Loucy (cell line): ENCODE results near the gene DMPK.

Experiments
- H2AFZ ChIP-seq: fragments of 200-600 bp; sonication (generic); 2 replicates; pipeline ENCODE4 v1.6.0; 2016; ENCODE audit warnings: antibody characterized with exemption, mild to moderate bottlenecking, low read length, moderate library complexity
- H3F3A ChIP-seq: fragments of 200-600 bp; 2 replicates; pipeline ENCODE4 v1.6.0; 2016; ENCODE audit warnings: antibody characterized with exemption, low read depth, mild to moderate bottlenecking
- H3K27me3 ChIP-seq: fragments of 200-600 bp; sonication (generic); 2 replicates; pipeline ENCODE4 v1.6.1; 2014; ENCODE audit warnings: low read length, mild to moderate bottlenecking; ENCODE audit not compliant: insufficient read depth, poor library complexity, severe bottlenecking
- H3K36me3 ChIP-seq: fragments of 200-600 bp; sonication (generic); 2 replicates; pipeline ENCODE4 v1.6.1; 2016; ENCODE audit warnings: low read length; ENCODE audit not compliant: insufficient read depth
- H3K4me1 ChIP-seq: fragments of 200-600 bp; sonication (generic); 2 replicates; pipeline ENCODE4 v1.5.1; 2014; ENCODE audit warnings: low read length, mild to moderate bottlenecking; ENCODE audit not compliant: insufficient read depth, poor library complexity, severe bottlenecking
- H3K4me2 ChIP-seq: fragments of 200-600 bp; sonication (generic); 2 replicates; pipeline ENCODE4 v1.6.0; 2014; ENCODE audit warnings: antibody characterized with exemption, low read length, low read depth, mild to moderate bottlenecking; ENCODE audit not compliant: poor library complexity, severe bottlenecking
- H3K4me3 ChIP-seq: fragments of 200-600 bp; sonication (generic); 2 replicates; pipeline ENCODE4 v1.5.1; 2014; ENCODE audit warnings: low read length, mild to moderate bottlenecking, mixed read lengths; ENCODE audit not compliant: poor library complexity, severe bottlenecking
- H3K79me2 ChIP-seq: fragments of 200-600 bp; sonication (generic); 2 replicates; pipeline ENCODE4 v1.6.1; 2014; ENCODE audit warnings: low read length; ENCODE audit not compliant: insufficient read depth
- H3K9ac ChIP-seq: fragments of 200-600 bp; sonication (generic); 2 replicates; pipeline ENCODE4 v1.6.0; 2014; ENCODE audit warnings: mild to moderate bottlenecking, low read depth, low read length, moderate library complexity; ENCODE audit not compliant: poor library complexity, severe bottlenecking
- H3K9me2 ChIP-seq: fragments of 200-600 bp; sonication (generic); replicated peaks from 2 replicates; pipeline ENCODE4 v1.6.1; 2016; ENCODE audit warnings: low read depth, low read length, mixed read lengths
- H3K9me3 ChIP-seq: fragments of 200-600 bp; sonication (generic); 2 replicates; pipeline ENCODE4 v1.6.1; 2014; ENCODE audit warnings: mild to moderate bottlenecking, antibody characterized with exemption, low read length, low read depth; ENCODE audit not compliant: insufficient read depth
- H4K20me1 ChIP-seq: fragments of 200-600 bp; sonication (generic); 2 replicates; pipeline ENCODE4 v1.6.0; 2014; ENCODE audit warnings: antibody characterized with exemption, low read length, mild to moderate bottlenecking; ENCODE audit not compliant: insufficient read depth, poor library complexity, severe bottlenecking
- EZH2phosphoT487 ChIP-seq: fragments of 200-600 bp; IDR thresholded peaks from 2 replicates; pipeline ENCODE4 v1.6.1; 2018; ENCODE audit warnings: antibody characterized with exemption, mild to moderate bottlenecking, moderate library complexity, borderline replicate concordance
- TF ChIP-seq, protein P1 (sequence below): fragments of 200-600 bp; sonication (generic); conservative IDR thresholded peaks from 2 replicates; pipeline ENCODE4 v1.5.1; 2014; ENCODE audit warnings: mild to moderate bottlenecking, antibody characterized with exemption, low read length

DMPK gene

DNA sequence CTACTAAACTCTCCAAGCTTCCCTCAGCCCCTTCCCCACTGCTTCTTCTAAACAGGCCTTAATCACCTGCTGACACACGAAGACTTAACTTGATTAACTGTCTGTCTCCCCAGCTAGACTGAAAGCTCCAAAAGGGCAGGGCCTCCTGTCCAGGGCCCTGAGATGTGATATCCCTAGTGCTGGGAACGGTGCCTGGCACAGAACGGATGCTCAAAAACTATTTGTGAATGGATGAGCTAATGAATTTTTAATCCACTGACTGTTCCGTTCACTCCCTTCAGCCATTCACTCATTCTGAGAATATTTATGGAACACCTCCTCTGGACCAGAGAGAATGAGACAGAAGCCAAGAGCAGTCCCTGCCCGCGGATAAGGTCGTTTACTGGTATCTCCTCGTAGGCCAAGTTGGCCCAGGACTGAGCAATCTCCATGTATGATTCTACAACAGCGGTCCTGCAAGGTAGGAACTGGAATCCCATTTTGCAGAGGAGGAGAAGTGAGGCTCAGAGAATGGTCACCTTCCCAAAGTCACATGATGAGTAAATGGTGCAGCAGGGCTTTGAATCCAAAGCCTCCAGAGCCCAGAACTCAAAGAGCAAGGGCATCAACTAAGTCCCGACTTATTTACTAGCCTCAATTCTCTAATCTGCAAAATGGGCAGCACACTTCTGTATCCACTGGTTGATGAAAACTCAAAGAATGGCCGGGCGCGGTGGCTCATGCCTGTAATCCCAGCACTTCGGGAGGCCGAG, 6.9 kb upstream of the DMPK start:
- H3K27me3 ChIP-seq = no peaks in the 10 kb centered on the region
- H3K9me3 ChIP-seq = no peaks in the 10 kb centered on the region
- H3K4me1 ChIP-seq = peaks cover 22% of the 10 kb centered on the region
- no peak overlapping the region for H3K9ac ChIP-seq
- H3K4me3 ChIP-seq = no peak overlapping the region
- no peaks in the 10 kb centered on the region for H3K9me2 ChIP-seq
- 0 out of 2 replicates have a peak, but pooled peaks cover 4% of the 10 kb centered on the region for H3K79me2 ChIP-seq
- no peak overlapping the region for H3K4me2 ChIP-seq
- no peak overlapping the region for H2AFZ ChIP-seq
- peaks cover 5% of the 10 kb centered on the region; the same call in 1 of the 2 replicates for H3K36me3 ChIP-seq
- peaks cover 4% of the 10 kb centered on the region; the same call in 1 of the 2 replicates for H3F3A ChIP-seq
- H4K20me1 ChIP-seq = peaks cover 40% of the 10 kb centered on the region
- TF ChIP-seq EZH2phosphoT487 = no peak
- TF ChIP-seq, protein P1, sequence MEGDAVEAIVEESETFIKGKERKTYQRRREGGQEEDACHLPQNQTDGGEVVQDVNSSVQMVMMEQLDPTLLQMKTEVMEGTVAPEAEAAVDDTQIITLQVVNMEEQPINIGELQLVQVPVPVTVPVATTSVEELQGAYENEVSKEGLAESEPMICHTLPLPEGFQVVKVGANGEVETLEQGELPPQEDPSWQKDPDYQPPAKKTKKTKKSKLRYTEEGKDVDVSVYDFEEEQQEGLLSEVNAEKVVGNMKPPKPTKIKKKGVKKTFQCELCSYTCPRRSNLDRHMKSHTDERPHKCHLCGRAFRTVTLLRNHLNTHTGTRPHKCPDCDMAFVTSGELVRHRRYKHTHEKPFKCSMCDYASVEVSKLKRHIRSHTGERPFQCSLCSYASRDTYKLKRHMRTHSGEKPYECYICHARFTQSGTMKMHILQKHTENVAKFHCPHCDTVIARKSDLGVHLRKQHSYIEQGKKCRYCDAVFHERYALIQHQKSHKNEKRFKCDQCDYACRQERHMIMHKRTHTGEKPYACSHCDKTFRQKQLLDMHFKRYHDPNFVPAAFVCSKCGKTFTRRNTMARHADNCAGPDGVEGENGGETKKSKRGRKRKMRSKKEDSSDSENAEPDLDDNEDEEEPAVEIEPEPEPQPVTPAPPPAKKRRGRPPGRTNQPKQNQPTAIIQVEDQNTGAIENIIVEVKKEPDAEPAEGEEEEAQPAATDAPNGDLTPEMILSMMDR = no peak

DNA sequence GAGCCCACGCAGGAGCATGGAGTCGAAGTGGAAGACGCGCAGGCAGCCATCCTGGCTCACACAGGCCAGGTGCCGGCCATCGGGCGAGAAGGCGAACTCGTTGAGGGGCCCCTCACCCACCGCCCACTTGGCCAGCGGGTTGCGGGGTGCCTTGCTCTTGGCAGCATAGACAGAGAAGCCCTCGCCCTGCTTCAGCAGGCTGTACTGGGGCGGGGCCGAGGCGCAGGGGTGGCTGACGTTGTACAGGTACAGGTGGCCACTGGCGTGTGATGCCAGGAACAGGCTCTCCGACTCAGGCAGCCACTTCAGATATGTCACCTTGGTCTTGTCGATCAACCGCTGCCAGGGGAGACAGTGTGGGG, 4.2 kb upstream of the DMPK start:
- Histone ChIP-seq H2AFZ (no peak overlapping the region), H3K27me3 (no peaks in the 10 kb centered on the region), H3K36me3 (peaks cover 5% of the 10 kb centered on the region; the same call in 1 of the 2 replicates), H3K9me2 (no peaks in the 10 kb centered on the region), H3K4me3 (no peak overlapping the region), H3K79me2 (no peaks in the 10 kb centered on the region), H3K4me2 (no peak overlapping the region), H3F3A (peaks cover 4% of the 10 kb centered on the region; the same call in 1 of the 2 replicates), H3K4me1 (peaks cover 10% of the 10 kb centered on the region), H4K20me1 (peaks cover 40% of the 10 kb centered on the region), H3K9ac (no peak overlapping the region), H3K9me3 (no peaks in the 10 kb centered on the region)
- TF ChIP-seq EZH2phosphoT487 = no peak
- TF ChIP-seq, protein P1 = no peak

DNA sequence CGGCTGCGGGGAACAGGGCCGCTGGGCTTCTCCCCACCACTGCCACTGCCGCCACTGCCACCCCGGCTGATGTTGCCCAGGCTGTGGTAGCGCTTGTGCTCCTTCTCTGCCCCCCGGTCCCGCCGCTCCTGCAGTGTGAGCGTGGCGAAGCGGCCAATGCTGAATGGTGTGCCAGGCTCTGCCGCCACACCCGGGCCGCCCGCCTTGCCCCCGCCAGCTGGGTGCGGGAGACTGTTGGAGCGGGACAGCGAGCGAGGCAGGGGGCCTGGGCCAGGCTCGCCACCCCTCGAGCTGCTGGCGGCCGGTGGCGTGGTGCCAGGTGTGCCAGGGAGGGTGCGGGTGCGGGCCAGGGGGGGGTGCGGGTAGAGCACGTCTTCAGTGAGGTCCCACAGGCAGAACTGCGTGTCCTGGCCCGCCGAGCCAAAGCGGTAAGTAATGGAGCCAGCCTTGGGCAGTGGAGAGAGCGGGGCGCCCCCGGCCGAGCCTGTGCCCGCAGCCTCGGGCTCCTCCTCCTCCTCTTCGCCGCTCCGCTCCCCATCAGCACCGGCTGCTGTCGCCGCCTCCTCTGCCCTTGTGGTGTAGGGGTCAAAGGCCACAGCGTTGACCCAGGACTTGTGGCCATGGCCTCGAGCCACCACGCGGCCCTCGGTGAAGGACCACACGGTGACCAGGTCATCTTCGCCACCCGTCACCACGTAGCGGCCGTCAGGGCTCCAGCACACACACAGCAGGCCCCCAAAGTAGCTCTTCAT, 3.7 kb upstream of the DMPK start:
- H3K4me3 ChIP-seq = no peak overlapping the region
- no peaks in the 10 kb centered on the region for H3K27me3 ChIP-seq
- no peak overlapping the region for H2AFZ ChIP-seq
- H3K9ac ChIP-seq = no peak overlapping the region
- no peaks in the 10 kb centered on the region for H3K9me2 ChIP-seq
- H3K36me3 ChIP-seq = peaks cover 5% of the 10 kb centered on the region; the same call in 1 of the 2 replicates
- peaks cover 4% of the 10 kb centered on the region; the same call in 1 of the 2 replicates for H3F3A ChIP-seq
- no peaks in the 10 kb centered on the region for H3K9me3 ChIP-seq
- H3K4me1 ChIP-seq = peaks cover 4% of the 10 kb centered on the region
- TF ChIP-seq, protein P1 = no peak
- no peak for TF ChIP-seq EZH2phosphoT487
- H4K20me1 ChIP-seq = peaks cover 34% of the 10 kb centered on the region
- no peak overlapping the region for H3K4me2 ChIP-seq
- H3K79me2 ChIP-seq = no peaks in the 10 kb centered on the region
